Loucy (cell line): ENCODE results near the gene HDGFL3.

ENCODE experiments used
- CTCF ChIP-seq: fragments of 200-600 bp; sonication (generic); conservative IDR thresholded peaks from 2 replicates; pipeline ENCODE4 v1.5.1; 2014; ENCODE audit warnings: mild to moderate bottlenecking, antibody characterized with exemption, low read length
- EZH2phosphoT487 ChIP-seq: fragments of 200-600 bp; IDR thresholded peaks from 2 replicates; pipeline ENCODE4 v1.6.1; 2018; ENCODE audit warnings: antibody characterized with exemption, mild to moderate bottlenecking, moderate library complexity, borderline replicate concordance

- TF ChIP-seq CTCF, result no peak; the same call in 1 of the 2 replicates
- no peak for TF ChIP-seq EZH2phosphoT487
These were observed 691 bp upstream of the HDGFL3 start for GRCh38 chr15:83208367-83208661.
